GM12892 (cell line): Measurements from ENCODE around the gene C1orf87.

Experiments
- POLR2A ChIP-seq: IDR thresholded peaks from 2 replicates; pipeline ENCODE4 v1.6.1; 2011; ENCODE audit warnings: low read depth, low read length, control low read depth
- POLR2AphosphoS5 ChIP-seq: IDR thresholded peaks from 2 replicates; pipeline ENCODE4 v1.6.1; 2011; ENCODE audit warnings: low read depth, low read length, control low read depth
- TAF1 ChIP-seq: IDR thresholded peaks from 2 replicates; pipeline ENCODE4 v1.6.1; 2011; ENCODE audit warnings: low read depth, mild to moderate bottlenecking, control low read depth, low read length, borderline replicate concordance

GRCh38 chr1:59945790-59946189, 127.8 kb downstream of the C1orf87 start:
- TF ChIP-seq POLR2A (no peak), POLR2AphosphoS5 (no peak), TAF1 (no peak)
